ENCODE data around the gene ENO2.
A peak's percentile ranks its signal among the peaks of the same experiment; 100 is the strongest.

ENO2 gene

DNA sequence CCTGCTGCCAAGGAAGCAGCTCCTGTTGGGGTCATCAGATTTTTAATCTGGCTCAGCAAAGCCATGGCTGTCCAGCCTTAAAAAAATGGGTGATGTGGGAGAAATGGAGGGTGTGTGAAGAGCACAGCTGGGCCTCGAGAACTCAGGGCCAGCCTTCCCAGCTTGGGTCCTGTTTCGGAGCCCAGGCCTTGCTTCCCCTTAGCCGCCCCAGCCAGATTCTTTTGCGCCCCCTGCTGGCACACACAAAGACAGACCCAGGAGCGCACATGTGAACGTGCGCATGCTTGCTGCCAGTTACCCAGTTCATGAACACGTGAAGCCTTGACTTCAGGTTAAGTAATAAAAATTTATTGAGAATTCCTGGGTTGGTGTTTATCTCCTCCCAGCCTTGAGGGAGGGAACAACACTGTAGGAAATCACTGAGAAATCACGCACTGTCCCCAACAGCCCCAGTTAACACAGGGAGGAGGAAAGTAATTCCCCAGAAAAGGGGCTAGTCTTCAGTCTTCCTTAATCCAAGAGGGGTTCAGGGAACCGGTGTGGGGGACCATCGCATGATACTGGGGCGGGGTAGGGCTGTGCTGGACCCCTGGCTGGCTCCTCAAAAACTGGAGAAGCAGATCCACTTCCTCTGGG, 50.8 kb downstream of the ENO2 start:
- peak overlapping the region; percentile 99 for H3K4me3 ChIP-seq (ENCODE audit: low read depth, low read length)
- peak overlapping the region; percentile 98 for H3K27ac ChIP-seq
- H3K27me3 ChIP-seq (ENCODE audit: control insufficient read depth, insufficient read depth, low read length), result no peaks in the 10 kb centered on the region
- peak overlapping the region; percentile 5 for H3K9ac ChIP-seq
- H3K36me3 ChIP-seq (ENCODE audit: control insufficient read depth, insufficient read depth, low read length), result no peaks in the 10 kb centered on the region
- H3K4me2 ChIP-seq (ENCODE audit: low read length), result peak overlapping the region; percentile 97
- peaks cover 60% of the 10 kb centered on the region for H3K79me2 ChIP-seq
- H3K4me1 ChIP-seq, result peaks cover 25% of the 10 kb centered on the region
- TF ChIP-seq, protein P1, sequence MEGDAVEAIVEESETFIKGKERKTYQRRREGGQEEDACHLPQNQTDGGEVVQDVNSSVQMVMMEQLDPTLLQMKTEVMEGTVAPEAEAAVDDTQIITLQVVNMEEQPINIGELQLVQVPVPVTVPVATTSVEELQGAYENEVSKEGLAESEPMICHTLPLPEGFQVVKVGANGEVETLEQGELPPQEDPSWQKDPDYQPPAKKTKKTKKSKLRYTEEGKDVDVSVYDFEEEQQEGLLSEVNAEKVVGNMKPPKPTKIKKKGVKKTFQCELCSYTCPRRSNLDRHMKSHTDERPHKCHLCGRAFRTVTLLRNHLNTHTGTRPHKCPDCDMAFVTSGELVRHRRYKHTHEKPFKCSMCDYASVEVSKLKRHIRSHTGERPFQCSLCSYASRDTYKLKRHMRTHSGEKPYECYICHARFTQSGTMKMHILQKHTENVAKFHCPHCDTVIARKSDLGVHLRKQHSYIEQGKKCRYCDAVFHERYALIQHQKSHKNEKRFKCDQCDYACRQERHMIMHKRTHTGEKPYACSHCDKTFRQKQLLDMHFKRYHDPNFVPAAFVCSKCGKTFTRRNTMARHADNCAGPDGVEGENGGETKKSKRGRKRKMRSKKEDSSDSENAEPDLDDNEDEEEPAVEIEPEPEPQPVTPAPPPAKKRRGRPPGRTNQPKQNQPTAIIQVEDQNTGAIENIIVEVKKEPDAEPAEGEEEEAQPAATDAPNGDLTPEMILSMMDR (IDR thresholded peaks at IDR 0.05), result peak; percentile 95
- no peak overlapping the region for H2AFZ ChIP-seq
- H3K9me3 ChIP-seq (ENCODE audit: control insufficient read depth, low read length), result no peaks in the 10 kb centered on the region

DNA sequence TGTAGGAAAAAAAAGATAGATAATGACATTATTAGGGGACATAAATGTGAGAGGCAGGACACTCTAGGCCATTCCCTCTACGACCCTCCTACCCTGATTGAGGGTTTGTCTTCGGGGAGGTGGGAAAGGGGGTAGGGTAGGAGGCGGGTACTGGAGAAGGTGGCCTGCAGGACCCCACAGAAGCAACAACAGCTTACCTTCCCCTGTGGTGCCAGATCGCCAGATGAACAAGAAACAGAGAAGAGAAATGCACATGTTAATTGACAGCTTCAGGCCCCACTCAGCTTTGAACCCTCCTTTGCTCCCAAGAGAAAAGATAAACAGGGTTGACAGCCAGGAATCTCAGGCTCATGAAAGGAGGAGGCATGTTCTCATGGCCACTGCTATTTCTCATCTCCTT, 51.3 kb downstream of the ENO2 start:
- Histone ChIP-seq H3K4me2 (ENCODE audit: low read length) (no peak overlapping the region), H3K9ac (no peak overlapping the region), H3K4me3 (ENCODE audit: low read depth, low read length) (no peak overlapping the region), H3K9me3 (ENCODE audit: control insufficient read depth, low read length) (no peaks in the 10 kb centered on the region), H3K4me1 (peaks cover 25% of the 10 kb centered on the region), H3K36me3 (ENCODE audit: control insufficient read depth, insufficient read depth, low read length) (no peaks in the 10 kb centered on the region), H3K79me2 (peaks cover 60% of the 10 kb centered on the region), H3K27me3 (ENCODE audit: control insufficient read depth, insufficient read depth, low read length) (no peaks in the 10 kb centered on the region), H2AFZ (no peak overlapping the region), H3K27ac (peak overlapping the region; percentile 98)
- TF ChIP-seq, protein P1 (IDR thresholded peaks at IDR 0.05), result no peak

DNA sequence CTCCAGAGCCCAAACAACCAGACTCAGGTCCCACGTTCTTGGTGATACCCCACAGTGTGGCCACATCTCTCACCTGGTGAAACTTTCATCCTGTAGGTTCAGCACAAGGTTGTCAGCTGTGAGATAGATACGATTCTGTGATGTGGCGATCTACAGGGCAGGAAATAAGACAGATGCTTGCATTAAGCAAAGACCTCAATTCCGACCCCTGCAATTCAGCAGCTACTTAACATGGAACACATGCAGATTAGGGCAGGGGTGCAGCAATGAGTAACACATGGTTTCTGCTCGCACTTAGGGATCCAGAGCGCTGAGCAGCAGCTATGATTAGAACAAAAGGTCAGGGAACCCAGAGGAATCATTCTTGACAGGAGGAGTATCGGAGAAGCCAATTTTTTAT, 52.0 kb downstream of the ENO2 start:
- Histone ChIP-seq H3K4me3 (ENCODE audit: low read depth, low read length) (no peak overlapping the region), H3K9me3 (ENCODE audit: control insufficient read depth, low read length) (no peaks in the 10 kb centered on the region), H3K79me2 (peaks cover 61% of the 10 kb centered on the region), H2AFZ (no peak overlapping the region), H3K36me3 (ENCODE audit: control insufficient read depth, insufficient read depth, low read length) (no peaks in the 10 kb centered on the region), H3K27ac (no peak overlapping the region), H3K9ac (no peak overlapping the region), H3K27me3 (ENCODE audit: control insufficient read depth, insufficient read depth, low read length) (no peaks in the 10 kb centered on the region), H3K4me1 (peaks cover 26% of the 10 kb centered on the region), H3K4me2 (ENCODE audit: low read length) (no peak overlapping the region)
- TF ChIP-seq, protein P1 (IDR thresholded peaks at IDR 0.05), result no peak

DNA sequence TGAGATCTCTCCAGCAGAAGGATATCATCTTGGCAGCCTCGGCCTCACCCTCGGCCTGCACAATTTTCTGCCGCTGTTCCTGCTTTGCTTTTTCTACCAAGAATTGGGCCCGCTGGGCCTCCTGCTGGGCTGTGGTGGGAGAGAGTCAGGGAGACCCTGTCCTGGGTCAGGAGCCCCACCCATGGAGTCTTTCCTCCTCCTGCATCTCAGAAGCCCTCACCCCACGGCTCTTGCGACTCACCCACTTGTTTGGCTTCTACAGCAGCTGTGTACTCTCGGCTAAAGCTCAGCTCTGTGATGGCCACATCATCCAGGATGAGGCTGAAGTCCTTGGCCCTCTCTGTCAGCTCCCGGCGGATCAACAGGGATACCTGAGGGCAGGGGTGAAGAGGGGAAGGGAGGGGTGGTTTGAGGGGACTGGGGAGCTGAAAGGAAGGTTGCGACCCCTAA, 53.3 kb downstream of the ENO2 start:
- H3K27ac ChIP-seq, result no peak overlapping the region
- H2AFZ ChIP-seq, result no peak overlapping the region
- no peak overlapping the region for H3K4me2 ChIP-seq (ENCODE audit: low read length)
- no peaks in the 10 kb centered on the region for H3K36me3 ChIP-seq (ENCODE audit: control insufficient read depth, insufficient read depth, low read length)
- peaks cover 64% of the 10 kb centered on the region for H3K79me2 ChIP-seq
- peaks cover 24% of the 10 kb centered on the region for H3K4me1 ChIP-seq
- no peak overlapping the region for H3K9ac ChIP-seq
- no peaks in the 10 kb centered on the region for H3K9me3 ChIP-seq (ENCODE audit: control insufficient read depth, low read length)
- H3K27me3 ChIP-seq (ENCODE audit: control insufficient read depth, insufficient read depth, low read length), result no peaks in the 10 kb centered on the region
- TF ChIP-seq, protein P1 (IDR thresholded peaks at IDR 0.05), result no peak
- no peak overlapping the region for H3K4me3 ChIP-seq (ENCODE audit: low read depth, low read length)

DNA sequence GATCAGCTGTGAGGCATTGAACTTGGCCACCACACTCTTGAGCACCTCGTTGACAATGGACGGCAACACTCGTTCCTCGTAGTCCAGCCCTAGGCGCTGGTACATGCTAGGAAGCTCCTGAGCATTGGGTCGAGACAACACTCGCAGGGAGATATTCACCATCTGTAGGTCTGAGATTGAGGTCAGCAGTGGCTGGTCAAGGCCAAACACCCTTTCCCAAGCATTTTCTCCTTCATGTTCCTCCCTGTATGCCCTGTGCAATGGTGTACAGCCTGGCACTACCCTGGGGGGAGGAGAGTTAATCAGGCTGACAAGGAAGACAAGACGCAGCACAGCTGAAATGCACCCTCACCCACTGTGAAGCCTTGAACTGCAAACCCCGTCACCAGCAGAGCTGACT, 54.0 kb downstream of the ENO2 start:
- Histone ChIP-seq H3K9ac (no peak overlapping the region), H3K4me3 (ENCODE audit: low read depth, low read length) (peak overlapping the region; percentile 96), H2AFZ (no peak overlapping the region), H3K4me1 (peaks cover 23% of the 10 kb centered on the region), H3K27me3 (ENCODE audit: control insufficient read depth, insufficient read depth, low read length) (no peaks in the 10 kb centered on the region), H3K36me3 (ENCODE audit: control insufficient read depth, insufficient read depth, low read length) (no peaks in the 10 kb centered on the region), H3K9me3 (ENCODE audit: control insufficient read depth, low read length) (no peaks in the 10 kb centered on the region), H3K27ac (no peak overlapping the region), H3K4me2 (ENCODE audit: low read length) (no peak overlapping the region), H3K79me2 (peaks cover 60% of the 10 kb centered on the region)
- TF ChIP-seq, protein P1 (IDR thresholded peaks at IDR 0.05), result no peak
